Stomach (tissue), 9 donors: Measurements from ENCODE around the gene ATP6V1E1. TPM values are rescaled to one million over a fixed set of nuclear protein-coding genes. Genes with fewer than 3 reads are reported as not detected.

Source experiments
- DNase-seq, 2 donors: peaks; one replicate each; pipeline versions ENCODE4 v3.0.0 to v3.0.0-alpha.2; 2013 to 2019
- H3K27ac ChIP-seq, 5 donors: fragments of 200-600 bp in 4 of 5; sonication (generic) in 4 of 5; one replicate each; pipeline ENCODE4 v1.5.1; 2013 to 2019; ENCODE audit warnings: mild to moderate bottlenecking in 1 of 5, moderate library complexity in 1 of 5
- H3K27me3 ChIP-seq, 3 donors: fragments of 200-600 bp; sonication (generic); one replicate each; pipeline ENCODE4 v1.5.1; 2017 to 2019; ENCODE audit warnings: mixed run types in 1 of 3
- H3K36me3 ChIP-seq, 4 donors: fragments of 200-600 bp; sonication (generic); 1 replicate in 3 of 4; 2 replicates in 1 of 4; pipeline ENCODE4 v1.5.1; 2016 to 2019
- H3K4me1 ChIP-seq, 4 donors: fragments of 200-600 bp; sonication (generic); one replicate each; pipeline ENCODE4 v1.5.1; 2016 to 2019
- H3K4me3 ChIP-seq, 4 donors: fragments of 200-600 bp; sonication (generic) in 3 of 4; one replicate each; pipeline ENCODE4 v1.5.1; 2016 to 2019; ENCODE audit warnings: mild to moderate bottlenecking in 1 of 4
- H3K9me3 ChIP-seq, 4 donors: fragments of 200-600 bp; sonication (generic); one replicate each; pipeline ENCODE4 v1.5.1; 2016 to 2019
- CTCF ChIP-seq, 7 experiments: fragments of 450-650 bp in 4 of 7; fragments of 200-600 bp in 3 of 7; sonication (generic) in 3 of 7; IDR thresholded peaks; one replicate each; pipeline ENCODE4 v1.5.1; 2016 to 2019; ENCODE audit warnings: antibody characterized with exemption in 7 of 7, control low read depth in 2 of 7, mild to moderate bottlenecking in 1 of 7
- EP300 ChIP-seq: sonication (generic); formaldehyde crosslinking; IDR thresholded peaks from one replicate; pipeline ENCODE4 v1.6.1; 2017; ENCODE audit warnings: antibody characterized with exemption
- POLR2A ChIP-seq, 4 donors: fragments of 450-650 bp; IDR thresholded peaks; one replicate each; pipeline ENCODE4 v1.6.1; 2016; ENCODE audit warnings: antibody characterized with exemption in 4 of 4, control low read depth in 2 of 4, mild to moderate bottlenecking in 1 of 4, moderate library complexity in 1 of 4
- POLR2AphosphoS5 ChIP-seq, 3 donors: sonication (generic); formaldehyde crosslinking; IDR thresholded peaks; one replicate each; pipeline ENCODE4 v1.6.1; 2016; ENCODE audit warnings: antibody characterized with exemption in 3 of 3
- WGBS, 5 donors: extraction: QIAGEN DNeasy Blood & Tissue Kit in 3 of 5; methylation state at CpG; one replicate each; pipeline versions ENCODE4 v1.1.5 to v1.1.7; 2013 to 2018; 5-methylcytosine and 5-hydroxymethylcytosine counted together
- intact Hi-C: fragments of 100-400 bp; cut with DNase I; formaldehyde crosslinking; loops from one replicate; pipeline ENCODE4 v1.15.1; 2023; ENCODE audit warnings: low total_unique reads
- polyA plus RNA-seq, 3 donors: library from polyadenylated mRNA; stranded (reverse); fragments of 200-250 nt; gene quantifications; one replicate each; pipeline ENCODE4 v1.2.3, GENCODE V29; 2013
- total RNA-seq, 5 donors: library from RNA; depleted of rRNA; stranded (reverse); fragments of >200 nt; gene quantifications; one replicate each; pipeline versions ENCODE4 v1.1.0 to v1.2.3, GENCODE V29; 2014 to 2016
- donor health status: healthy with polysubstance abuse.
- donor health status: Bipolar disorder and iron deficiency.
- donor health status: healthy.

Gene ATP6V1E1
- total and polyA plus RNA-seq, 8 donors, result 22.2 to 284 (median 117) TPM

GRCh38 chr22:17549183-17549582 lies 79.4 kb downstream of the ATP6V1E1 start:
- 84 to 95% (median 90%) methylated on average over 10 of the region's 10 CpGs for WGBS, 5 donors
- DNase-seq, result no peak
- Histone ChIP-seq H3K4me1 (no peaks in the 10 kb centered on the region), H3K27me3 (no peaks in the 10 kb centered on the region), H3K4me3 (no peak overlapping the region), H3K9me3 (no peaks in the 10 kb centered on the region), H3K27ac (no peak overlapping the region), H3K36me3 (peaks cover 0 to 9% (median 2%) of the 10 kb centered on the region in 4 donors)
- intact Hi-C loops, result no loop called here
- TF ChIP-seq POLR2AphosphoS5 (IDR thresholded peaks at IDR 0.05), result no peak
- no peak for TF ChIP-seq CTCF (IDR thresholded peaks at IDR 0.05)
- no peak for TF ChIP-seq EP300
- no peak for TF ChIP-seq POLR2A (IDR thresholded peaks at IDR 0.05)

GRCh38 chr22:17548756-17549035 lies 79.9 kb downstream of the ATP6V1E1 start:
- Histone ChIP-seq H3K4me1 (no peaks in the 10 kb centered on the region), H3K4me3 (no peak overlapping the region), H3K9me3 (no peaks in the 10 kb centered on the region), H3K27ac (no peak overlapping the region), H3K36me3 (peaks cover 0 to 9% (median 2%) of the 10 kb centered on the region in 4 donors), H3K27me3 (no peaks in the 10 kb centered on the region)
- no peak for DNase-seq
- intact Hi-C loops, result no loop called here
- TF ChIP-seq POLR2A (IDR thresholded peaks at IDR 0.05), result no peak
- TF ChIP-seq POLR2AphosphoS5 (IDR thresholded peaks at IDR 0.05), result no peak
- no peak for TF ChIP-seq CTCF (IDR thresholded peaks at IDR 0.05)
- TF ChIP-seq EP300, result no peak
- 87 to 98% (median 89%) methylated on average over 5 of the region's 5 CpGs for WGBS, 5 donors

GRCh38 chr22:17548010-17548755 lies 80.4 kb downstream of the ATP6V1E1 start:
- no peaks in the 10 kb centered on the region for H3K27me3 ChIP-seq
- H3K9me3 ChIP-seq, result no peaks in the 10 kb centered on the region
- peaks cover 0 to 9% (median 0%) of the 10 kb centered on the region in 4 donors for H3K36me3 ChIP-seq
- WGBS, 5 donors, result 86 to 92% (median 91%) methylated on average over 13 to 23 of the region's 23 CpGs
- no peak for DNase-seq
- no peak overlapping the region for H3K27ac ChIP-seq
- TF ChIP-seq EP300 (no peak), POLR2AphosphoS5 (IDR thresholded peaks at IDR 0.05) (no peak), POLR2A (IDR thresholded peaks at IDR 0.05) (no peak), CTCF (IDR thresholded peaks at IDR 0.05) (no peak)
- H3K4me3 ChIP-seq, result no peak overlapping the region
- intact Hi-C loops, result no loop called here
- no peaks in the 10 kb centered on the region for H3K4me1 ChIP-seq

- intact Hi-C loops, result no loop called here
- WGBS, 5 donors, result 93 to 100% (median 94%) methylated on average over 8 to 14 of the region's 14 CpGs
- Histone ChIP-seq H3K27me3 (no peaks in the 10 kb centered on the region), H3K9me3 (no peaks in the 10 kb centered on the region), H3K4me3 (no peak overlapping the region), H3K4me1 (no peaks in the 10 kb centered on the region), H3K27ac (no peak overlapping the region), H3K36me3 (peaks cover 0 to 5% (median 2%) of the 10 kb centered on the region in 4 donors)
- TF ChIP-seq POLR2A (IDR thresholded peaks at IDR 0.05) (no peak), POLR2AphosphoS5 (IDR thresholded peaks at IDR 0.05) (no peak), CTCF (IDR thresholded peaks at IDR 0.05) (no peak), EP300 (no peak)
- DNase-seq, result no peak
Observed at GRCh38 chr22:17542452-17542851, 86.1 kb downstream of the ATP6V1E1 start.

Other genes starting within 250 kb of the ATP6V1E1 start
- 1 to 10 TPM in 4 of 5 donors, not detected in 1; 1.2 to 2.0 (median 1.7) TPM for gene SLC25A18, start 65.3 kb downstream of the ATP6V1E1 start, total RNA-seq
- gene SLC25A18, start 65.3 kb downstream of the ATP6V1E1 start, polyA plus RNA-seq, result 1 to 10 TPM in 2 of 3 donors, under 1 TPM in 1; 0.70 to 3.1 (median 1.9) TPM
- 10 to 100 TPM; 15.6 to 74.1 (median 57.6) TPM for gene BCL2L13, start 10.0 kb upstream of the ATP6V1E1 start, total RNA-seq
- 10 to 100 TPM; 13.7 to 26.9 (median 26.1) TPM for gene BCL2L13, start 10.0 kb upstream of the ATP6V1E1 start, polyA plus RNA-seq
- 10 to 100 TPM in 4 of 5 donors, 1 to 10 TPM in 1; 1.2 to 50.9 (median 24.0) TPM for gene BID, start 145.7 kb upstream of the ATP6V1E1 start, total RNA-seq
- 10 to 100 TPM; 15.2 to 24.4 (median 15.3) TPM for gene BID, start 145.7 kb upstream of the ATP6V1E1 start, polyA plus RNA-seq